Thymus (tissue), 11 donors: ENCODE data around the gene HCRTR1. TPM values are rescaled to one million over a fixed set of nuclear protein-coding genes. Genes with fewer than 3 reads are reported as not detected.

Experiments used
- DNase-seq, 9 donors: peaks; one replicate each; pipeline ENCODE4 v3.0.0-alpha.2; 2013; ENCODE audit warnings: low spot score in 9 of 9, low read depth in 6 of 9, missing footprints in 1 of 9
- H3K27ac ChIP-seq, 2 donors: one replicate each; pipeline ENCODE4 v1.5.1; 2013; ENCODE audit warnings: control low read depth in 1 of 2, low read depth in 1 of 2, low read length in 1 of 2, mild to moderate bottlenecking in 1 of 2, moderate library complexity in 1 of 2
- H3K27me3 ChIP-seq, 2 donors: one replicate each; pipeline ENCODE4 v1.5.1; 2013; ENCODE audit warnings: low read length in 1 of 2; ENCODE audit not compliant: control insufficient read depth in 2 of 2, insufficient read depth in 1 of 2
- H3K36me3 ChIP-seq, 2 donors: one replicate each; pipeline ENCODE4 v1.5.1; 2013; ENCODE audit warnings: low read length in 1 of 2, mild to moderate bottlenecking in 1 of 2, moderate library complexity in 1 of 2; ENCODE audit not compliant: control insufficient read depth in 2 of 2, insufficient read depth in 2 of 2
- H3K4me1 ChIP-seq, 2 donors: one replicate each; pipeline ENCODE4 v1.5.1; 2013; ENCODE audit warnings: low read length in 2 of 2; ENCODE audit not compliant: control insufficient read depth in 2 of 2, insufficient read depth in 2 of 2
- H3K4me3 ChIP-seq, 2 donors: one replicate each; pipeline ENCODE4 v1.5.1; 2013; ENCODE audit warnings: low read length in 2 of 2, control low read depth in 1 of 2, mild to moderate bottlenecking in 1 of 2
- H3K9me3 ChIP-seq, 2 donors: one replicate each; pipeline ENCODE4 v1.5.1; 2013; ENCODE audit warnings: low read length in 1 of 2, mild to moderate bottlenecking in 1 of 2; ENCODE audit not compliant: control insufficient read depth in 2 of 2, insufficient read depth in 1 of 2
- WGBS: extraction: QIAGEN DNeasy Blood & Tissue Kit; methylation state at CpG from one replicate; pipeline ENCODE4 v1.1.7; 2013; 5-methylcytosine and 5-hydroxymethylcytosine counted together
- polyA plus RNA-seq: library from polyadenylated mRNA; stranded (reverse); fragments of 200-250 nt; gene quantifications from one replicate; pipeline ENCODE4 v1.2.3, GENCODE V29; 2013
- total RNA-seq: library from RNA; stranded (reverse); fragments of 120-200 nt; gene quantifications from one replicate; pipeline ENCODE4 v1.2.4, GENCODE V29; 2013
- donor health status: healthy.

Gene HCRTR1
- total and polyA plus RNA-seq, 2 donors, result 0.02 TPM; not detected in 1

DNA sequence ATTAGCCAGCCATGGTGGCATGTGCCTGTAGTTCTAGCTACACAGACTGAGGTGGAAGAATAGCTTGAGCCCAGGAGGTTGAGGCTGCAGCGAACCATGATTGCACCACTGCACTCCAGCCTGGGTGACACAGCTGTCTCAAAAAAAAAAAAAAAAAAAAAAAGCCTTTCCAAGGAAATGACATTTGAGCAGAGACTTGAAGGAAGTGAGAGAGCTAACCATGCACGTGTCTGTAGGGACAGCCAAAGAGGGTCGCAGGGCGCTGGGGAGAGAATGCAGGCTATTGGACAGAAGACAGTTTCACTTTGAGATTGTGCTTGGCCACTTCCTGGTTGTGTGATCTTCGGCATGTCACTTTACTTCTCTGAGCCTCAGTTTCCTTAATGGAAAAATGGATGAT lies 6.8 kb downstream of the HCRTR1 start:
- WGBS, result 85% methylated on average over 5 of the region's 5 CpGs
- Histone ChIP-seq H3K27me3 (peaks cover 0 to 3% of the 10 kb centered on the region in 2 donors), H3K4me3 (no peak overlapping the region), H3K4me1 (no peaks in the 10 kb centered on the region), H3K27ac (no peak overlapping the region), H3K36me3 (peaks cover 18 to 28% of the 10 kb centered on the region in 2 donors), H3K9me3 (no peaks in the 10 kb centered on the region)
- no peak for DNase-seq

- DNase-seq, result no peak
- H3K27me3 ChIP-seq, result no peaks in the 10 kb centered on the region
- no peaks in the 10 kb centered on the region for H3K9me3 ChIP-seq
- H3K27ac ChIP-seq, result no peak overlapping the region
- 96% methylated on average over 16 of the region's 16 CpGs for WGBS
- H3K4me3 ChIP-seq, result no peak overlapping the region
- peaks cover 24 to 33% of the 10 kb centered on the region in 2 donors for H3K36me3 ChIP-seq
- no peaks in the 10 kb centered on the region for H3K4me1 ChIP-seq
Measured at GRCh38 chr1:31624731-31625514, 7.4 kb downstream of the HCRTR1 start.

DNA sequence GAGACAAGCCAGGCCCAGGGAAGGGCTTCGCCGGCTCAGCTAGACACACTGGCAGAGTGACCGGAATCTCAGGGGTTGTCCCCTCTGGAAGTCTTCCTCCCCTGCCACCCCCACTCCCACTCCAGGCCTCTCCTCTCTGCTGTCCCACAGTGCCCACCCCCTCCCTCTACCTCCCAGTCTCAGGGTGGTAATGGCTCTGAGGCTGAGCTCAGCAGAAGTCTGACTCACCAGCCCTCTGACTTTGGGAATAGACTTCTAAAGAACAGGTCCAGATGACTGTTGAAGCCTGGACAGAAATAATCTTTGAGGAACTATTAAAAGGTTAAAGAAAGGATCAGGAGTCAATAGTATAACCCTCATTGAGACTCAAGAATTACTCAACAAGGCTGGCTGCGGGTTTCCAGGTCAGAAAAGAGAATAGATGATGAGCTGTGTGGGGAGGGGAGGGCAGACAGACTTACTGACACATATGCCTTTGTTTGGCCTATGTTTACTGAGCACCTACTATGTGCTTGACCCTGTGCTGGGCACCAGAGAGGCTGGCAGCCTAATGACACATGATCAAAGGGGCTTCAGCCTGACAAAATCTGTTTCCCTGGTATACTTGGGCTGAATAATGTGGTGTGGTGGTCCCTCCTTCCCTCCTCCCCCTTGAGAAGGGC lies 8.2 kb downstream of the HCRTR1 start:
- Histone ChIP-seq H3K4me3 (no peak overlapping the region), H3K9me3 (no peaks in the 10 kb centered on the region), H3K4me1 (no peaks in the 10 kb centered on the region), H3K27me3 (no peaks in the 10 kb centered on the region), H3K36me3 (peaks cover 32 to 41% of the 10 kb centered on the region in 2 donors), H3K27ac (no peak overlapping the region)
- no peak for DNase-seq
- WGBS, result 98% methylated on average over 4 of the region's 4 CpGs

DNA sequence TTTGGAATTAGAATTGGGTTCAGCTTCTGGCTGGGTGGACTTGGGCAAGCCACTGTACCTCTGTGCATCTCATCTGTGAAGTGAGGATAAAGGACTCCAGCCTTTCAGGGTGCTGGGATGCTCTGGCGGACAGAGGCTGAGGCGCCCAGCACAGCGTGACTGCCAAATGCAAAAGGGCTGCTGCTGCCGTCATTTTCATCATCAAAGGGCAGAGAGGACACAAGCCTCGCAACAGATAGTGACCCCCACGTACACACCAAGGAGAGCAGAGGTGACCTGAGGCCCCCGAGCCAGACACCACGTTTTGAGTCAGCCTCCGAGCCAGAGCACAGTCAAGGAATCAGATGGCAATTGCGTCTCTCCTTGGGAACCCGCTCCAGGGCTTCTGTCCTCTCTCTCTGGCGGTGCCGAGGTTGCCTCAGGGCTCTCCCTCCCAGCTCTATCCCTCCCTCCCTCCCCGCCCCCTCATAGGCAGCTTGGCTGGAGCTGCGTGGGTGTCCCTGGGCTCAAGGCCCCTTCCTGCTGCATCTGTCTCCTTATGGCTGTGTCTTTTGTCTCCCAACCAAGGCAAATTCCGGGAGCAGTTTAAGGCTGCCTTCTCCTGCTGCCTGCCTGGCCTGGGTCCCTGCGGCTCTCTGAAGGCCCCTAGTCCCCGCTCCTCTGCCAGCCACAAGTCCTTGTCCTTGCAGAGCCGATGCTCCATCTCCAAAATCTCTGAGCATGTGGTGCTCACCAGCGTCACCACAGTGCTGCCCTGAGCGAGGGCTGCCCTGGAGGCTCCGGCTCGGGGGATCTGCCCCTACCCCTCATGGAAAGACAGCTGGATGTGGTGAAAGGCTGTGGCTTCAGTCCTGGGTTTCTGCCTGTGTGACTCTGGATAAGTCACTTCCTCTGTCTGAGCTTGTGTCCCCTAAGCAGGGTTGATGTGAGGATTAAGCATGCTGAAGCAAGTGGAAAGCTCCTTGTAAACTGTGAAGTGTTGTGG lies 9.0 kb downstream of the HCRTR1 start:
- no peak for DNase-seq
- Histone ChIP-seq H3K9me3 (no peaks in the 10 kb centered on the region), H3K27me3 (no peaks in the 10 kb centered on the region), H3K4me3 (no peak overlapping the region), H3K4me1 (no peaks in the 10 kb centered on the region), H3K36me3 (peaks cover 38 to 47% of the 10 kb centered on the region in 2 donors), H3K27ac (no peak overlapping the region)
- 92% methylated on average over 23 of the region's 23 CpGs for WGBS

- Histone ChIP-seq H3K4me3 (no peak overlapping the region), H3K9me3 (no peaks in the 10 kb centered on the region), H3K27ac (no peak overlapping the region), H3K36me3 (peaks cover 47 to 54% of the 10 kb centered on the region in 2 donors), H3K27me3 (no peaks in the 10 kb centered on the region), H3K4me1 (no peaks in the 10 kb centered on the region)
- no peak for DNase-seq
- WGBS, result 93% methylated on average over 13 of the region's 13 CpGs
Measured at GRCh38 chr1:31627301-31627929, 9.9 kb downstream of the HCRTR1 start.

DNA sequence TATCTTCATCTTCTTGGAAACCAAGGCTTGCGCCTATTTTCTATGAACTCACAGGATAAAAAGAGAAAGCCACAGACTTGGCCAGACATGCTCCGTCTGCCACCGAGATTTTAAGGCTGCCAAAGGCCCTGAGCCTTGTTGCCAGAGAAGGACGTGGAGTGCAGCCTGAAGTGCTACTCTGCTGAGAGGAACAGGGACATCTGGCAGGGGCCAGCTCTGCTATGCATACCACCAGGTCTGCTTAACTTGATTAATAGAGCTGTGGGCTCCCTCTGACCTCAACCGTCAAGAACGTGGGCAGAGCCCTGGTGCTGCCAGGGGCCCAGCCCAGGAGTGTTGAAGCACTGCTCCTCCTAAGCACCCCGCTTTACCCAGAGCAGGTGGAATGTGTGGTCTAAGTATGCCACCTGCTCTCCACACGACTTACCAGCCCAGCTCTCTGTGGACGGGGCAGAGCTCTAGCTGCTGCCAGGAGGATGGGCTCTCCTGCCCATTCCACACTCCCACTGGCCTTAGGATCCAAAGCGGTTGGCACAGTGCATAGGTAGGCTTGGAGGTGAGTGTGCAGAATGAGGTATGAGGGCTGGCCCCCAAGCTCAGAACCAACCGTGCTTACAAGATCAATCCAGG lies 10.6 kb downstream of the HCRTR1 start:
- WGBS, result 94% methylated on average over 11 of the region's 11 CpGs
- no peak for DNase-seq

DNA sequence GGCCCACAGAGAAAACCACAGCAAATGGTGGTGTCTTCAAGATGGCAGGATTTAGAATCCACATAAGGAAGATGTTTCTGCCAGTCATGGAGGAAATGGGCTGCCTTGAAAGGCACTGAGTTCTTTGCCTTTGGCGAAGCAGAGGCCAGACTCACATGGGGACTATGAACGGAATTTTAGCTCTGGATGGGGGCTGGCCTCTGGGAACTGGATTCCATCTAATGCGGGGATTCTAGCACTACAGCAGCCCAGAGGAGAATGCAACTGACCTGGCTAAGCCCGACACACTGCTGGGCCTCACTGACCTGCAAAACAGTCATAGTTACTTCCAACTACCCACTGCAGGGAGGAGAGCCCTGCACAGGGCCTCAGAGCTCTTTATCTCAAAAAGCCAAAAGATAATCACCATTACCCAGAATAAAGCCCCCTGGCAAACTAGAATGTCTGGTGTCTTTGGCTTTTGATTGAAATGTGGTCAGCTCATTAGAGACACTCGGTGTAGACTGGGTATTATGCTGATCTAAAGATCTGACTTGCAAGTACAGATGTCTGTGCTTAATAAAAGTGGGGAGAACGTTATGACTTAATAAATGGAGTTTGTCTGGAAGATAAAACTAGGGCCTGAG lies 11.6 kb downstream of the HCRTR1 start:
- Histone ChIP-seq H3K27ac (no peak overlapping the region), H3K4me1 (no peaks in the 10 kb centered on the region), H3K27me3 (no peaks in the 10 kb centered on the region), H3K9me3 (no peaks in the 10 kb centered on the region), H3K4me3 (no peak overlapping the region), H3K36me3 (peaks cover 55 to 65% of the 10 kb centered on the region in 2 donors)
- WGBS, result 98% methylated on average over 6 of the region's 6 CpGs
- DNase-seq, result no peak

More for the DNA sequence above, 10.6 kb downstream of the HCRTR1 start:
- Histone ChIP-seq H3K4me3 (no peak overlapping the region), H3K27ac (no peak overlapping the region), H3K4me1 (no peaks in the 10 kb centered on the region), H3K27me3 (no peaks in the 10 kb centered on the region), H3K9me3 (no peaks in the 10 kb centered on the region), H3K36me3 (peaks cover 53 to 61% of the 10 kb centered on the region in 2 donors)

- Histone ChIP-seq H3K27ac (no peak overlapping the region), H3K9me3 (no peaks in the 10 kb centered on the region), H3K36me3 (peaks cover 64 to 69% of the 10 kb centered on the region in 2 donors), H3K4me3 (no peak overlapping the region), H3K27me3 (no peaks in the 10 kb centered on the region), H3K4me1 (peaks cover 0 to 4% of the 10 kb centered on the region in 2 donors)
- no peak for DNase-seq
- 100% methylated on average over 3 of the region's 3 CpGs for WGBS
Measured at GRCh38 chr1:31632649-31633048, 15.2 kb downstream of the HCRTR1 start.
